Esophagus muscularis mucosa (tissue), 4 donors: Measurements from ENCODE around the gene MYH16.
A peak's percentile ranks its signal among the peaks of the same experiment; 100 is the strongest.

Experiments
- EP300 ChIP-seq: sonication (generic); formaldehyde crosslinking; IDR thresholded peaks from one replicate; pipeline ENCODE4 v1.6.1; 2017; ENCODE audit warnings: antibody characterized with exemption
- POLR2A ChIP-seq: fragments of 450-650 bp; IDR thresholded peaks from one replicate; pipeline ENCODE4 v1.6.1; 2017; ENCODE audit warnings: antibody characterized with exemption, moderate library complexity, mild to moderate bottlenecking, low read depth
- POLR2AphosphoS5 ChIP-seq, 2 donors: sonication (generic); formaldehyde crosslinking; IDR thresholded peaks; one replicate each; pipeline ENCODE4 v1.6.1; 2017; ENCODE audit warnings: antibody characterized with exemption in 2 of 2
- TF ChIP-seq, protein P1 (sequence below), 3 experiments: fragments of 200-600 bp in 2 of 3; fragments of 450-650 bp in 1 of 3; sonication (generic) in 2 of 3; IDR thresholded peaks; one replicate each; pipeline ENCODE4 v1.5.1; 2017 to 2019; ENCODE audit warnings: antibody characterized with exemption in 3 of 3, mild to moderate bottlenecking in 2 of 3, moderate library complexity in 1 of 3

DNA sequence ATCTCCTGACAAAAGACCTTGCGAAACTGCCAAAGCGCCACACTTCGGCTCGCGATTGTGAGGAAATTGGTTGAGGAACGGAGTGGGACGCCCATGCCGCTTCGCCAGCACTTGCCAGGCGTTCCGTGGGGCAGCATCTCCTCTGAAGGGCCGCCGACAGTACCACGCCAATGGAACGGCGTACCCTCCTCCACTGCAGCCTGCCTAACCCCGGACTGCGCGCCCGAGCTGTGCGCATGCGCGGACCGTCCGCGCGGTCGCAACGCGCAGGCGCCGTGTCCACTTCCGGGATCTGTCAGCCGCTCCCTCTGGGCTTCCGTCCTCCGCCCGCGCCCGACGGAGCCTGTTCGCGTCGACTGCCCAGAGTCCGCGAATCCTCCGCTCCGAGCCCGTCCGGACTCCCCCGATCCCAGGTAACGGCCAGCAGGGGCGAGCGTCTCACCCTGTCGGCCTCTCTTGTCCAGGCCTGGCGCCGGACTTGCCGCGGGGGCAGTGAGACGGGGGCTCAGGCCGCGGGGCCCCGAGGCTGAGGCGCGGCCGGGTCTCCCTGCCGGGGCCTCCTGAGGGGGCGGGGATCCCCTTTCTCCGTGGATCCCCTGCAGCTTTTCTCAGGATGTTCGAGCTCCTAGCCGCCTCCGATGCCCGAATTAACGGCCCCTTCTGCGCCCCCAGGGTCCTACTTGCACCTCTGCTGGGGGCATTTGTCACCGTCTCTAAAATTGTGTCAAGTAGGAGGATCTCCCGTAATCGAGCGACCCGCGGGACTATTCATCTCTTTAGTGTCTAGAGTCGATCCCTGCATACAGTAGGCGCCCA lies 53.2 kb downstream of the MYH16 start, which contains the start of gene ARPC1A:
- TF ChIP-seq, protein P1, sequence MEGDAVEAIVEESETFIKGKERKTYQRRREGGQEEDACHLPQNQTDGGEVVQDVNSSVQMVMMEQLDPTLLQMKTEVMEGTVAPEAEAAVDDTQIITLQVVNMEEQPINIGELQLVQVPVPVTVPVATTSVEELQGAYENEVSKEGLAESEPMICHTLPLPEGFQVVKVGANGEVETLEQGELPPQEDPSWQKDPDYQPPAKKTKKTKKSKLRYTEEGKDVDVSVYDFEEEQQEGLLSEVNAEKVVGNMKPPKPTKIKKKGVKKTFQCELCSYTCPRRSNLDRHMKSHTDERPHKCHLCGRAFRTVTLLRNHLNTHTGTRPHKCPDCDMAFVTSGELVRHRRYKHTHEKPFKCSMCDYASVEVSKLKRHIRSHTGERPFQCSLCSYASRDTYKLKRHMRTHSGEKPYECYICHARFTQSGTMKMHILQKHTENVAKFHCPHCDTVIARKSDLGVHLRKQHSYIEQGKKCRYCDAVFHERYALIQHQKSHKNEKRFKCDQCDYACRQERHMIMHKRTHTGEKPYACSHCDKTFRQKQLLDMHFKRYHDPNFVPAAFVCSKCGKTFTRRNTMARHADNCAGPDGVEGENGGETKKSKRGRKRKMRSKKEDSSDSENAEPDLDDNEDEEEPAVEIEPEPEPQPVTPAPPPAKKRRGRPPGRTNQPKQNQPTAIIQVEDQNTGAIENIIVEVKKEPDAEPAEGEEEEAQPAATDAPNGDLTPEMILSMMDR (IDR thresholded peaks at IDR 0.05) = peak in 2 of 3 experiments; percentile 14 to 36
- peak; percentile 24 for TF ChIP-seq POLR2A
- peak; percentile 95 to 98 for TF ChIP-seq POLR2AphosphoS5 (IDR thresholded peaks at IDR 0.05)
- no peak for TF ChIP-seq EP300
